ENCODE results near the gene ZNF697. TPM values are rescaled to one million over a fixed set of nuclear protein-coding genes. Genes with fewer than 3 reads are reported as not detected.

ZNF697 gene
- total RNA-seq, 3 donors from 2014 or later (not counting 1 experiment from before 2014, with no cell fraction given): 0.09 to 0.45 TPM; not detected in 1

DNA sequence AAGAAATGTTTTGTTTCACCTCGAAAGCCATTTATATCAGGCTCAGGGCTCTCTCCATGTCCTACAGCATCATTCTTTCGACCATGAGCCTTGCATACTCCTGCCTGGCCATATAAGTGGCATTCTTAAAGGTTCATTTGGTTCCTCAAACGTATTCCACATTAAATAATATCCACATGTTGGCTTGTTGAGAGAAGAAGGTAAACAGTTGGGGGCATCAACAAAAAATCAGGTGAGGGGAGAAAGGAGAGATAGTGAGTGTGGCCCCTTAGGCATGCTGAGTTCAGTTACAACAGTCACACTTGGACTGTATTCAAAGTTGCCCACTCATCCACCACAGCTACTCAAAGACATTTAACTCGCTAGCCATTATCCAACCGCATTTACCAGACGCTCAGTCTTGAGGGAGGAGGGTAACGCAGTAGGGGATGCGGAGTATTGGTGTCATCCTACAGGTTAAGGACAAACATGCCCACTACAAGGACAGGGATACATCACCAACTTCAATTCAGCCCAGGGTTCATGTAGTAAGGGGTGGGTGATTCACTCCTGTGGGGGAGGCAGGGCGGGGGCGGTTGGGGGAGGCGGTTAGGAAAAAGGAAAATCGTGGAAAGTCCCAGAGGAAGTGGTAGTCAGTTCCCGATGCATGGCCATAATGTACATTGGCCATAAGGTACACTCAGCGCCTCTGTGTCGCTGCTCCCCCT lies 1.4 kb downstream of the ZNF697 start:
- DNase-seq: no peak
- Mint-ChIP-seq H3K27ac (no peak overlapping the region), H3K4me3 (peak overlapping the region; percentile 3), H3K36me3 (no peaks in the 10 kb centered on the region), H3K9me3 (peaks cover 0 to 4% of the 10 kb centered on the region in 2 donors), H3K4me1 (peaks cover 0 to 5% of the 10 kb centered on the region in 2 donors), H3K27me3 (ENCODE audit: low read depth in 2 of 2) (peaks cover 37 to 51% of the 10 kb centered on the region in 2 donors)
- Histone ChIP-seq H3K9me3 (ENCODE audit: control insufficient read depth, insufficient read depth, low read length) (no peaks in the 10 kb centered on the region), H3K4me1 (ENCODE audit: control insufficient read depth, insufficient read depth, low read length) (peaks cover 8% of the 10 kb centered on the region), H3K4me3 (ENCODE audit: low read length) (no peak overlapping the region), H3K36me3 (ENCODE audit: control insufficient read depth, insufficient read depth, low read length) (no peaks in the 10 kb centered on the region), H3K27ac (ENCODE audit: low read length) (no peak overlapping the region), H3K27me3 (ENCODE audit: control insufficient read depth, insufficient read depth, low read length) (peaks cover 18% of the 10 kb centered on the region)
- intact Hi-C loops (cut with micrococcal nuclease): no loop called here
- ATAC-seq: no peak
- TF ChIP-seq, protein P1, sequence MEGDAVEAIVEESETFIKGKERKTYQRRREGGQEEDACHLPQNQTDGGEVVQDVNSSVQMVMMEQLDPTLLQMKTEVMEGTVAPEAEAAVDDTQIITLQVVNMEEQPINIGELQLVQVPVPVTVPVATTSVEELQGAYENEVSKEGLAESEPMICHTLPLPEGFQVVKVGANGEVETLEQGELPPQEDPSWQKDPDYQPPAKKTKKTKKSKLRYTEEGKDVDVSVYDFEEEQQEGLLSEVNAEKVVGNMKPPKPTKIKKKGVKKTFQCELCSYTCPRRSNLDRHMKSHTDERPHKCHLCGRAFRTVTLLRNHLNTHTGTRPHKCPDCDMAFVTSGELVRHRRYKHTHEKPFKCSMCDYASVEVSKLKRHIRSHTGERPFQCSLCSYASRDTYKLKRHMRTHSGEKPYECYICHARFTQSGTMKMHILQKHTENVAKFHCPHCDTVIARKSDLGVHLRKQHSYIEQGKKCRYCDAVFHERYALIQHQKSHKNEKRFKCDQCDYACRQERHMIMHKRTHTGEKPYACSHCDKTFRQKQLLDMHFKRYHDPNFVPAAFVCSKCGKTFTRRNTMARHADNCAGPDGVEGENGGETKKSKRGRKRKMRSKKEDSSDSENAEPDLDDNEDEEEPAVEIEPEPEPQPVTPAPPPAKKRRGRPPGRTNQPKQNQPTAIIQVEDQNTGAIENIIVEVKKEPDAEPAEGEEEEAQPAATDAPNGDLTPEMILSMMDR (IDR thresholded peaks at IDR 0.05): no peak
- 68% methylated on average over 10 of the region's 15 CpGs for WGBS (ENCODE audit: insufficient coverage)

DNA sequence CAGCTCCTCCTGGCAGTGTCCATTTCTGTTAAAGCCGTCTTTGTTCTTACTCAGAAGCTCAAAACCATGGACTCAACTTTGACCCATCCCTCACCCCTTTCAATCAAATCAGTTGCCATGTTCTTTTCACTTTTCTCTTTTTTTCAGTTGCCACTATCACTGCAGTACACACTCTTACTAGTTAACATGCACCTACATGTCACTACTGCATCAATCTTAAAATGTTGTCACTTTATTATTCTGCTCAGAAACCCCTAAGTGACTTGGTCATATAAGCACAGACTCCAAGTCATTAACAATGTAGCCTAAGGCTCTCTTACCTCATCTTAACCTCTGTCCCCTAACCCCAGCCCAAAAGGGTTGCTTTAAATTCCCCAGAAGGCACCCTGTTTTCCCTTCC lies 9.0 kb downstream of the ZNF697 start:
- TF ChIP-seq, protein P1 (IDR thresholded peaks at IDR 0.05): no peak

DNA sequence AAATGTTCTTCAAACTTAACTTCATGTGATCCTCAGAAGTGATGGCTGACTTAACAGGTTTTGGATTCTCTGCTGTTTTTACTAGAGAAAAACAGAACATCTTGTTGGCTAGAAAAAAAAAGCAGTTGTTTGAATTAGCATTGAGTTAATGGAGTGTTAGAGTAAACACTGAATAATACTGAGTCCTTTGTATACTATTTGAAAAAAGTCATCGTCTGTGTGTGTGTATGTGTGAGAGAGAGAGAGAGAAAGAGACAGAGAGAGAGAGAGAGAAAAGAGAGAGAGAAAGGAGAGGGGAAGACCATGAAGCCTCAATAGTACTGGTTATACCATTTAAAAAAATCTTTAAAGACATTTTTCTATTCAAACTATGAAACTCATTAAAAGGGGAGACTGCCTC lies 10.4 kb downstream of the ZNF697 start:
- Mint-ChIP-seq H3K27ac (no peak overlapping the region), H3K4me3 (no peak overlapping the region), H3K36me3 (no peaks in the 10 kb centered on the region), H3K27me3 (ENCODE audit: low read depth in 2 of 2) (peaks cover 8 to 26% of the 10 kb centered on the region in 2 donors), H3K9me3 (no peaks in the 10 kb centered on the region), H3K4me1 (no peaks in the 10 kb centered on the region)
- no peaks in the 10 kb centered on the region for H3K27me3 ChIP-seq (ENCODE audit: control insufficient read depth, insufficient read depth, low read length)
- DNase-seq (no peak), ATAC-seq (no peak)
- H3K4me1 ChIP-seq (ENCODE audit: control insufficient read depth, insufficient read depth, low read length): no peaks in the 10 kb centered on the region
- no peak overlapping the region for H3K4me3 ChIP-seq (ENCODE audit: low read length)
- H3K27ac ChIP-seq (ENCODE audit: low read length): no peak overlapping the region
- TF ChIP-seq, protein P1 (IDR thresholded peaks at IDR 0.05): no peak
- H3K36me3 ChIP-seq (ENCODE audit: control insufficient read depth, insufficient read depth, low read length): no peaks in the 10 kb centered on the region
- intact Hi-C loops (cut with micrococcal nuclease): no loop called here
- 82% methylated on average over 1 of the region's 1 CpG for WGBS (ENCODE audit: insufficient coverage)
- H3K9me3 ChIP-seq (ENCODE audit: control insufficient read depth, insufficient read depth, low read length): no peaks in the 10 kb centered on the region

More for the DNA sequence above, 9.0 kb downstream of the ZNF697 start:
- Mint-ChIP-seq H3K27me3 (ENCODE audit: low read depth in 2 of 2) (peaks cover 8 to 26% of the 10 kb centered on the region in 2 donors), H3K36me3 (no peaks in the 10 kb centered on the region), H3K4me1 (no peaks in the 10 kb centered on the region), H3K4me3 (no peak overlapping the region), H3K27ac (no peak overlapping the region), H3K9me3 (no peaks in the 10 kb centered on the region)
- WGBS (ENCODE audit: insufficient coverage): 86% methylated on average over 1 of the region's 1 CpG
- Histone ChIP-seq H3K36me3 (ENCODE audit: control insufficient read depth, insufficient read depth, low read length) (no peaks in the 10 kb centered on the region), H3K27me3 (ENCODE audit: control insufficient read depth, insufficient read depth, low read length) (no peaks in the 10 kb centered on the region), H3K27ac (ENCODE audit: low read length) (no peak overlapping the region), H3K4me3 (ENCODE audit: low read length) (no peak overlapping the region), H3K9me3 (ENCODE audit: control insufficient read depth, insufficient read depth, low read length) (no peaks in the 10 kb centered on the region), H3K4me1 (ENCODE audit: control insufficient read depth, insufficient read depth, low read length) (no peaks in the 10 kb centered on the region)
- no peak for DNase-seq
- ATAC-seq: no peak
- intact Hi-C loops (cut with micrococcal nuclease): no loop called here
